Stimulated activated CD8-positive, alpha-beta memory T cell treated with anti-CD3 and anti-CD28 coated beads, Interleukin-7, amount 100 ng/mL, for 1 hour (primary cell): ENCODE results near the gene ING1.
"Not testable (repeated sequence)": the region's sequence is repeated elsewhere in the genome, so short reads cannot be mapped to it uniquely, and the experiment has no call there.

Experiments used
- DNase-seq, 2 donors: peaks; one replicate each; pipeline ENCODE4 v3.0.0-alpha.2; 2020; ENCODE audit warnings: low read depth in 2 of 2

Gene ING1

DNA sequence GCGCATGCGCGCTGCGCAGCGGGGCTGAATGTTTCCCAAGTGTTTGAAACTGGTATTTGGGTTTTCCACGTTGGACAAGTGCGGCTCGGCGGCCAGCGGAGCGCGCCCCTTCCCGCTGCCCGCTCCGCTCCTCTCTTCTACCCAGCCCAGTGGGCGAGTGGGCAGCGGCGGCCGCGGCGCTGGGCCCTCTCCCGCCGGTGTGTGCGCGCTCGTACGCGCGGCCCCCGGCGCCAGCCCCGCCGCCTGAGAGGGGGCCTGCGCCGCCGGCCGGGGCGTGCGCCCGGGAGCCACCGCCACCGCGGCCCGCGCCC, at the start of gene ING1:
ING1 (plus strand) TSS at position 59 of the 311 bp plus-strand sequence. CDS start 450 bp downstream, outside the sequence.
- DNase-seq, result no peak

- no peak for DNase-seq
Measured at GRCh38 chr13:110664041-110664440, 49.5 kb upstream of the ING1 start.

DNA sequence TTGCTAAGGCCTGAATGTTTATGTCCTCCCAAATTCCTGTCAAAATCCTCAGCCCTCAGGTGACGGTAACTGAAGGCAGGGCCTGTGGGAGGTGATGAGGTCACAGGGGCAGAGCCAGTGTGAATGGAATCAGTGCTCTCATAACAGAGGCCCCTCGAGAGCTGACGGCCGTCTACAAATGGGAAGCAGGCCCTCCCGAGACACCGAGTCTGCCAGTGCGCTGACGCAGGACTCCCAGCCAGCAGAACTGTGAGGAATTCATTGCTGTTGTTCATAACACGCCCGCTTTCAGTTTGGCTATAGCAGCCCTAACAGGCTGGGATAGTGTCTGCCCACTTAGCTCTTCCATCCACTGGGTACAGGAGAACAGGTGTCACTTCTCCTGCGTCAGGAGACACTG, 48.8 kb upstream of the ING1 start:
- no peak for DNase-seq

DNA sequence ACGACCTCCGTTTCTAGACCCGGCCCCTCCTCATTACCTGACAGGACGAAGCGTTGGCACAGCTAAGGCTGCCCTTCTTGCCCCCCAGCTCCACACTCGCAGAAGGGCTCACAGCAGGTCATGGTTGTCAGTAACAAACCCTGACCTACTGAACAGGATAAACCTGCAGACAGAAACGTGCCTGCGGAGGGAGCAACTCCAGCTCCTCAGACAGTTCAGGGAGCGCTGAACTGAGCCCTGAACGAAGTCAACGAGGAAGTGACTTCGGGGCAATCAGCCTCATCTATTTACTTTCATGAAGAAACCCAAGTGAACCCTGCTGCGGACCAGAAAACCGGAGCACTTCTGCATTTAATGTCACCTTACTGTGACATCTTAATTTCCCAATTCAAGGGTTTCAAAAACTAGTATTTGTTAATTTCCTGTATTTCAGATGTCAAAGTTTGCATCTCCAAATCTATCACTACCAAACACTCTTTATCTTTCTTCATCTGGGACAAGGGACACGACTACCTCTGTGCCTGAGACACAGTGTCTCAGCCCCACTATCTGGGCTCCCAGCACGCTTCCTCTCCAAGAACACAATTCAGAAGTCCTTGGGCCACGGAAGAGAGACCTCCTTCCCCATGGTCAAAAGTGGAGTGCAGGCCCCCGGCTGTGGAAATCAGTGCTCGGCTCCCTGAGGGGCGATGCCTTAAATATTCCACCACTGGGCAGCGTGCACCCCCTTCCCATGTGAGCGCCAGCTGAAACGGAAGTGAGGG, 47.8 kb upstream of the ING1 start:
- no peak for DNase-seq

GRCh38 chr13:110666255-110666533, 47.3 kb upstream of the ING1 start:
- no peak for DNase-seq

GRCh38 chr13:110669036-110669435, 44.5 kb upstream of the ING1 start:
- no peak for DNase-seq

DNA sequence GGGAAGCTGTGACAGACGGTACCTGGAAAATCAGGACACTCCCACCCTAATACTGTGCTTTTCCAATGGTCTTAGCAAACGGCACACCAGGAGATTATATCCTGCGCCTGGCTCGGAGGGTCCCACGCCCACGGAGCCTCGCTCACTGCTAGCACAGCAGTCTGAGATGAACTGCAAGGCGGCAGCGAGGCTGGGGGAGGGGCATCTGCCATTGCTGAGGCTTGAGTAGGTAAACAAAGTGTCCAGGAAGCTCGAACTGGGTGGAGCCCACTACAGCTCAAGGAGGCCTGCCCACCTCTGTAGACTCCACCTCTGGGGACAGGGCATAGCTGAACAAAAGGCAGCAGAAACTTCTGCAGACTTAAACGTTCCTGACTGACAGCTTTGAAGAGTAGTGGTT, 43.7 kb upstream of the ING1 start:
- not testable (repeated sequence) for DNase-seq

- DNase-seq, result no peak
Measured at GRCh38 chr13:110676595-110677587, 36.6 kb upstream of the ING1 start.

DNA sequence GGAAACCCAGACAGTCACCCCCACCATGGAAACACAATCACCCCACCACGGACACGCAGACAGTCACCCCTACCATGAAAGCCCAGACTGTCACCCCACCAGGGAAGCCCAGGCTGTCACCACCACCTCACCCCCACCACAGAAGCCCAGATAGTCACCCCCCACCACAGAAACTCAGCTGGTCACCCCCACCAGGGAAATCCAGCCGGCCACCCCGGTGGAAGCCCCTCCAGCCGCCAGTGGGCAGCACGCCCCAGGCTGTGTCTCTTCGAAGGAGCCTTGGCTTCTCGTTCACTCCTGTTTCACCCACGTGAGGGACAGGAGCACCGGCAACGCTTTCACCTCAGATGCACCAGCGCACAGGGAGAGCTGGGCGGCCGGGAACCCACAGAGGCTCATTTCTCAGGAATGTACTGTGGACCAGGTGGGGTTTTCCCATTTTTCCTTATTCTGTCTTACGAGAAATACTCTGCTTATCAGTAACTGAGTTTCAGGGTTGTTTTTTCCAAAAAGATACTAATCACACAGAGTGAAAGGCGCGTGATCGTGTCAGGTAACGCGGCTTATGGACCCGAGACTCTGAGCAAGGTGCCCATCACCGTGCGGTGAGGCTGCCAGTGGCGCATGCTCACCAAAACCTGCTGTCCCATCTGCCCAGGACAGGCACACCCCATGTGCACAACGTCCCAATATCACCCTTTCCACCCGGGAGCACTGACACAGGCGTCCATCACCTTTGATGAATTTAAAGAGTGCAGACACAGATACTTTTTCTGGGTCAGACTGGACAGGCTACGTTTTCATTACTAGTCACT, 35.6 kb upstream of the ING1 start:
- no peak for DNase-seq

- DNase-seq, result no peak
Measured at GRCh38 chr13:110680852-110681251, 32.6 kb upstream of the ING1 start.

GRCh38 chr13:110681868-110682550, 31.5 kb upstream of the ING1 start:
- no peak for DNase-seq

GRCh38 chr13:110682746-110683145, 30.8 kb upstream of the ING1 start:
- DNase-seq, result no peak

DNA sequence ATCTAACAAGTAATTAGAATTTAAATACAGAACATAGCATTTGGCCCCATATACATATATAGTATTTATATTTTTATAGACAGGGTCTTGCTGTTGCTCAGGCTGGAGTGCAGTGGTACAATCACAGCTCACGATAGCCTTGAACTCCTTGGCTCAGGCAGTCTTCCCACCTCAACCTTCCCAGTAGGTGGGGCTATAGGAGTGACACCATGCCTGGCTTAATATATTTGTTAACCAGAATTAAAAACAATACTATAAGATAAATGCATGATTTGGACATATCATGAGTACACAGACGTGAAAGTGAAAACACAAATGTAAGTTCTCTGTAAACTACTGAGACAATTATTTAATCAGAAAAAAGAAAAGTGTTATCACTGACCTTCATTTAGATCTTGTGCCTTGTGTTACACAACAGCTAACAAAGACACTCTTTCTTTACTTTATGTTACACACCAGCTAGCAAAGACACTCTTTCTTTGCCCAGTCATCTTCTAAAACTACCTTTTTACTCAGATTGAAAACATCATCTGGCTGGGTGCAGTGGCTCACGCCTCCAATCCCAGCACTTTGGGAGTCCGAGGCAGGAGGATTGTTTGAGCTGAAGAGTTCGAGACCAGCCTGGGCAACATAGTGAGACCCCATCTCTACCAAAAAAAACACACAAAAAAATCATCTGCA, 30.2 kb upstream of the ING1 start:
- no peak for DNase-seq

DNA sequence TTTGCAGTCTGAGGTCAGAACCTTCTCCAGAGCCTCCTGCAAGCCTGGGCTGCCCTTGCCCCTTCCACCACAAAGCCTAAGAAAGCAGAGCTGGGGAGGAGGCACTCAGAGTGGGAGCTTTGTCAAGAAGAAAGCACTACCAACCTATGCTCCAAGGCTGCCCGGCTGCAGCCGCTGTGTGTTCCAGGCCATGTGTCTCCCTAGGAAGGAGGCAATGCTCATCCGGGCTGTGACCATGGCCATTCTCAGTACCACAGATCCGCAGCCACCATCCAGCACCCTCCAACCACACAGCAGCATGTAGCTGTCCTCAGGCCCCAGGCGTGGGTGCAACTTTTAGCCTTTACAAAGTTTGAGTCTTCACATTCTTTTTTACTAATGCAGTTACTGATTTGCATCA, 29.6 kb upstream of the ING1 start:
- no peak for DNase-seq

GRCh38 chr13:110684388-110685056, 29.0 kb upstream of the ING1 start:
- DNase-seq, result no peak

- no peak for DNase-seq
Measured at GRCh38 chr13:110685305-110686020, 28.0 kb upstream of the ING1 start.

DNA sequence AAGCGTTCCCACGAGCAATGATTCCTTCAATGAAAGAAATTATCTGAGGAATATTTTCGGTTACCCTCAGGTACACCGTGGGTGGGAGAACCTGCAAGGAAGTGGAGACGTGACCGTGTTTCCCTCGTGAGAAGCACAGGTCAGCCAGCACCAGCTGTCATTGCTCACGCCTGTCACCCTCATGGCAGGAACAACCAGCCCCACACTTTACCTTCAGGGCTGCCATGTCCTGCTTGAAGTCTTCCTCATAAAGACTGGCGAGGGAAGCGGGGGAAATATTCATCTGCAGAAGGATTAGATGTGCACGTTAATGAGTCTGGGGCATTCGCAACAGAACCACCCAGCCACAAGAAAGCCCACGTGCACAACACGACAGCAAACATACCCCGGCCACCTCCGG, 25.8 kb upstream of the ING1 start:
- no peak for DNase-seq

- DNase-seq, result no peak
Measured at GRCh38 chr13:110689041-110689440, 24.5 kb upstream of the ING1 start.

DNA sequence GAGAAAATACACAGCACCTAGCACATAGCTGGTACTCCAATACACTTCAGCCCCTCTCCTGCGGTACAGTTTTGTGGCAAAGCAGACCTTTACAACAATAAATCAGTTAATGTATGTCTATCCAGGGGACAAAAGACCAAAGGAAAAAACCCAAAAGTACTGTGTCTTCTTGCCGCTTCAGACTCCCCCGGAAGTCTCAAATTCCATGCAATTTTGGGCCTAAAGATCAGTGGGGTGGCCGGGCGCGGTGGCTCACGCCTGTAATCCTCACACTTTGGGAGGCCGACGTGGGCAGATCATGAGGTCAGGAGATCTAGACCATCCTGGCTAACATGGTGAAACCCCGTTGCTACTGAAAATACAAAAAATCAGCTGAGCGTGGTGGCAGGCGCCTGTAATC, 23.8 kb upstream of the ING1 start:
- no peak for DNase-seq

DNA sequence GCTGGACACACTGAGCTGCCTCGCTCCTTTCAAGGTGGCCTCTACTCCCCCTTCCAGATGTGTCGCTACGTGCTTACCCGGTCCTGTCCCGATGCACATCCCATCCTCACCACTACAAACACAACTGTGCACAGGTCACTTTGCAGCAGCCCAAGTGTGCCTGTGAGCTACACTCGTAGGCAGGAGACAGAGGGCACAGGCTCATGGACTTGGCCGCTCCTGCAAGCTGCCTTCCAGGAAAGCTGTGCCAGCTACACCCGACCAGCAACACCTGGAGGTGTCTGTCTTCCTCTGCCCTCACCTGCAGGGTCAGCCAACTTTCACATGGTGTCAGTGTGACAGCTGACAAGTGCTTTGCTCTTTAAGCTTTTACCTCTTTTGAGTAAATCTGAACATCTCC, 23.0 kb upstream of the ING1 start:
- DNase-seq, result no peak
